K562 (cell line): ENCODE results near the gene CRYBG1. TPM values are rescaled to one million over a fixed set of nuclear protein-coding genes. Genes with fewer than 3 reads are reported as not detected.

Experiments used
- HDGF ChIP-seq: fragments of 450-650 bp; IDR thresholded peaks from 2 replicates; pipeline ENCODE4 v1.6.1; 2016
- SMAD3 ChIP-seq: fragments of 450-650 bp; formaldehyde crosslinking; conservative IDR thresholded peaks from 2 replicates; pipeline ENCODE4 v1.4.0; 2020; ENCODE audit warnings: mild to moderate bottlenecking
- ZNF431 ChIP-seq: sonication (generic); formaldehyde crosslinking; IDR thresholded peaks from 2 replicates; pipeline ENCODE4 v1.8.0; 2022; ENCODE audit warnings: mild to moderate bottlenecking, missing genetic modification reagents
- polyA plus RNA-seq, 8 experiments: library from polyadenylated mRNA; depleted of rRNA in 4 of 8; stranded (reverse) in 5 of 8; unstranded in 3 of 8; fragments of >200 nt; fragmentation: Nextera tagmentation in 2 of 8; fragmentation: Illumina TruSeq in 1 of 8; extraction: Ambion mirVana in 2 of 8; extraction: Trizol in 1 of 8; gene quantifications; 2 replicates each; pipeline versions ENCODE4 v1.2.1 to v1.2.3, GENCODE V29; 2011 to 2014; ENCODE audit warnings: inconsistent platforms in 1 of 8, missing spikeins in 1 of 8
- total RNA-seq, 7 experiments: library from RNA; depleted of rRNA in 6 of 7; stranded (reverse); fragments of >200 nt in 6 of 7; fragmentation: Illumina TruSeq in 2 of 7; extraction: Trizol in 2 of 7; gene quantifications; 2 replicates each; pipeline versions ENCODE4 v1.2.1 to v1.2.3, GENCODE V29; 2011 to 2021; ENCODE audit warnings: low replicate concordance in 1 of 7
- TF ChIP-seq, protein P1 (sequence below): fragments of 450-650 bp; IDR thresholded peaks from 2 replicates; pipeline ENCODE4 v1.6.1; 2017; ENCODE audit warnings: antibody characterized with exemption, mild to moderate bottlenecking
- TF ChIP-seq, protein P2 (sequence below): fragments of 450-650 bp; IDR thresholded peaks from one replicate; pipeline ENCODE4 v1.6.1; 2018; ENCODE audit warnings: mild to moderate bottlenecking, moderate library complexity; ENCODE audit not compliant: partially characterized antibody
- TF ChIP-seq, protein P3 (sequence below), 2 experiments: fragments of 450-650 bp in 1 of 2; sonication (generic) in 1 of 2; formaldehyde crosslinking; conservative IDR thresholded peaks; 2 replicates each; pipeline versions ENCODE4 v1.4.0 to v1.8.1; 2020 to 2022; ENCODE audit warnings: mild to moderate bottlenecking in 1 of 2, missing genetic modification reagents in 1 of 2
- TF ChIP-seq, protein P4 (sequence below): IDR thresholded peaks from 3 replicates; pipeline ENCODE4 v1.6.1; 2011; ENCODE audit warnings: borderline replicate concordance, mild to moderate bottlenecking, moderate library complexity; ENCODE audit not compliant: insufficient read length; ENCODE audit errors: extremely low read depth

Gene CRYBG1
- total and polyA plus RNA-seq, 9 of the 15 experiments (the other 6 are each of a cell fraction or from before 2014, with no cell fraction given), result 0.07 to 0.47 (median 0.11) TPM

DNA sequence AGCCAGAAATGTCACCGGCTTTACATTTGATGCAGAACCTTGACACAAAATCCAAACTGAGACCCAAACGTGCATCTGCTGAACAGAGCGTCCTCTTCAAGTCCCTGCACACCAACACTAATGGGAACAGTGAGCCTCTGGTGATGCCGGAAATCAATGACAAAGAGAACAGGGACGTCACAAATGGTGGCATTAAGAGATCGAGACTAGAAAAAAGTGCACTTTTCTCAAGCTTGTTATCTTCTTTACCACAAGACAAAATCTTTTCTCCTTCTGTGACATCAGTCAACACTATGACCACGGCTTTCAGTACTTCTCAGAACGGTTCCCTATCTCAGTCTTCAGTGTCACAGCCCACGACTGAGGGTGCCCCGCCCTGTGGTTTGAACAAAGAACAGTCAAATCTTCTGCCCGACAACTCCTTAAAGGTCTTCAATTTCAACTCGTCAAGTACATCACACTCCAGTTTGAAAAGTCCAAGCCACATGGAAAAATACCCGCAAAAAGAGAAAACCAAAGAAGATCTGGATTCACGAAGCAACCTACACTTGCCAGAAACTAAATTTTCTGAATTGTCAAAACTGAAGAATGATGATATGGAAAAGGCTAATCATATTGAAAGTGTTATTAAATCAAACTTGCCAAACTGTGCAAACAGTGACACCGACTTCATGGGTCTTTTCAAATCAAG is 160.3 kb downstream of the CRYBG1 start (continued):
- TF ChIP-seq, protein P1, sequence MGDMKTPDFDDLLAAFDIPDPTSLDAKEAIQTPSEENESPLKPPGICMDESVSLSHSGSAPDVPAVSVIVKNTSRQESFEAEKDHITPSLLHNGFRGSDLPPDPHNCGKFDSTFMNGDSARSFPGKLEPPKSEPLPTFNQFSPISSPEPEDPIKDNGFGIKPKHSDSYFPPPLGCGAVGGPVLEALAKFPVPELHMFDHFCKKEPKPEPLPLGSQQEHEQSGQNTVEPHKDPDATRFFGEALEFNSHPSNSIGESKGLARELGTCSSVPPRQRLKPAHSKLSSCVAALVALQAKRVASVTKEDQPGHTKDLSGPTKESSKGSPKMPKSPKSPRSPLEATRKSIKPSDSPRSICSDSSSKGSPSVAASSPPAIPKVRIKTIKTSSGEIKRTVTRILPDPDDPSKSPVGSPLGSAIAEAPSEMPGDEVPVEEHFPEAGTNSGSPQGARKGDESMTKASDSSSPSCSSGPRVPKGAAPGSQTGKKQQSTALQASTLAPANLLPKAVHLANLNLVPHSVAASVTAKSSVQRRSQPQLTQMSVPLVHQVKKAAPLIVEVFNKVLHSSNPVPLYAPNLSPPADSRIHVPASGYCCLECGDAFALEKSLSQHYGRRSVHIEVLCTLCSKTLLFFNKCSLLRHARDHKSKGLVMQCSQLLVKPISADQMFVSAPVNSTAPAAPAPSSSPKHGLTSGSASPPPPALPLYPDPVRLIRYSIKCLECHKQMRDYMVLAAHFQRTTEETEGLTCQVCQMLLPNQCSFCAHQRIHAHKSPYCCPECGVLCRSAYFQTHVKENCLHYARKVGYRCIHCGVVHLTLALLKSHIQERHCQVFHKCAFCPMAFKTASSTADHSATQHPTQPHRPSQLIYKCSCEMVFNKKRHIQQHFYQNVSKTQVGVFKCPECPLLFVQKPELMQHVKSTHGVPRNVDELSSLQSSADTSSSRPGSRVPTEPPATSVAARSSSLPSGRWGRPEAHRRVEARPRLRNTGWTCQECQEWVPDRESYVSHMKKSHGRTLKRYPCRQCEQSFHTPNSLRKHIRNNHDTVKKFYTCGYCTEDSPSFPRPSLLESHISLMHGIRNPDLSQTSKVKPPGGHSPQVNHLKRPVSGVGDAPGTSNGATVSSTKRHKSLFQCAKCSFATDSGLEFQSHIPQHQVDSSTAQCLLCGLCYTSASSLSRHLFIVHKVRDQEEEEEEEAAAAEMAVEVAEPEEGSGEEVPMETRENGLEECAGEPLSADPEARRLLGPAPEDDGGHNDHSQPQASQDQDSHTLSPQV, result no peak
- TF ChIP-seq, protein P2, sequence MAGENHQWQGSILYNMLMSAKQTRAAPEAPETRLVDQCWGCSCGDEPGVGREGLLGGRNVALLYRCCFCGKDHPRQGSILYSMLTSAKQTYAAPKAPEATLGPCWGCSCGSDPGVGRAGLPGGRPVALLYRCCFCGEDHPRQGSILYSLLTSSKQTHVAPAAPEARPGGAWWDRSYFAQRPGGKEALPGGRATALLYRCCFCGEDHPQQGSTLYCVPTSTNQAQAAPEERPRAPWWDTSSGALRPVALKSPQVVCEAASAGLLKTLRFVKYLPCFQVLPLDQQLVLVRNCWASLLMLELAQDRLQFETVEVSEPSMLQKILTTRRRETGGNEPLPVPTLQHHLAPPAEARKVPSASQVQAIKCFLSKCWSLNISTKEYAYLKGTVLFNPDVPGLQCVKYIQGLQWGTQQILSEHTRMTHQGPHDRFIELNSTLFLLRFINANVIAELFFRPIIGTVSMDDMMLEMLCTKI, result no peak
- TF ChIP-seq, protein P3, sequence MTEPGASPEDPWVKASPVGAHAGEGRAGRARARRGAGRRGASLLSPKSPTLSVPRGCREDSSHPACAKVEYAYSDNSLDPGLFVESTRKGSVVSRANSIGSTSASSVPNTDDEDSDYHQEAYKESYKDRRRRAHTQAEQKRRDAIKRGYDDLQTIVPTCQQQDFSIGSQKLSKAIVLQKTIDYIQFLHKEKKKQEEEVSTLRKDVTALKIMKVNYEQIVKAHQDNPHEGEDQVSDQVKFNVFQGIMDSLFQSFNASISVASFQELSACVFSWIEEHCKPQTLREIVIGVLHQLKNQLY (CRISPR knock-in tag; conservative IDR thresholded peaks at IDR 0.05), result no peak
- TF ChIP-seq ZNF431 (CRISPR knock-in tag), result no peak
- no peak for TF ChIP-seq HDGF
- TF ChIP-seq, protein P4, sequence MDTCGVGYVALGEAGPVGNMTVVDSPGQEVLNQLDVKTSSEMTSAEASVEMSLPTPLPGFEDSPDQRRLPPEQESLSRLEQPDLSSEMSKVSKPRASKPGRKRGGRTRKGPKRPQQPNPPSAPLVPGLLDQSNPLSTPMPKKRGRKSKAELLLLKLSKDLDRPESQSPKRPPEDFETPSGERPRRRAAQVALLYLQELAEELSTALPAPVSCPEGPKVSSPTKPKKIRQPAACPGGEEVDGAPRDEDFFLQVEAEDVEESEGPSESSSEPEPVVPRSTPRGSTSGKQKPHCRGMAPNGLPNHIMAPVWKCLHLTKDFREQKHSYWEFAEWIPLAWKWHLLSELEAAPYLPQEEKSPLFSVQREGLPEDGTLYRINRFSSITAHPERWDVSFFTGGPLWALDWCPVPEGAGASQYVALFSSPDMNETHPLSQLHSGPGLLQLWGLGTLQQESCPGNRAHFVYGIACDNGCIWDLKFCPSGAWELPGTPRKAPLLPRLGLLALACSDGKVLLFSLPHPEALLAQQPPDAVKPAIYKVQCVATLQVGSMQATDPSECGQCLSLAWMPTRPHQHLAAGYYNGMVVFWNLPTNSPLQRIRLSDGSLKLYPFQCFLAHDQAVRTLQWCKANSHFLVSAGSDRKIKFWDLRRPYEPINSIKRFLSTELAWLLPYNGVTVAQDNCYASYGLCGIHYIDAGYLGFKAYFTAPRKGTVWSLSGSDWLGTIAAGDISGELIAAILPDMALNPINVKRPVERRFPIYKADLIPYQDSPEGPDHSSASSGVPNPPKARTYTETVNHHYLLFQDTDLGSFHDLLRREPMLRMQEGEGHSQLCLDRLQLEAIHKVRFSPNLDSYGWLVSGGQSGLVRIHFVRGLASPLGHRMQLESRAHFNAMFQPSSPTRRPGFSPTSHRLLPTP, result no peak
- peak; percentile 49; the same call in 1 of the 2 replicates for TF ChIP-seq SMAD3 (CRISPR knock-in tag)
